Measurements from ENCODE around the gene CNTROB. TPM values are rescaled to one million over a fixed set of nuclear protein-coding genes. Genes with fewer than 3 reads are reported as not detected.
A peak's percentile ranks its signal among the peaks of the same experiment; 100 is the strongest.

CNTROB gene
- total RNA-seq (2014; rRNA removed; shearing (Covaris generic)): 21.0 and 23.9 TPM in 2 replicates
- 101 and 107 TPM in 2 replicates for polyA plus RNA-seq (2014; cell fraction: nucleus; rRNA removed)

- peak; percentile 99 for DNase-seq (ENCODE audit: extremely low read depth, low read depth)
These were observed at the start of gene CNTROB, which contains the start of gene TRAPPC1 for GRCh38 chr17:7931709-7932482. CNTROB (plus strand) TSS chr17:7932206; CDS start chr17:7933080, 874 bp downstream. TRAPPC1 (minus strand) TSS chr17:7931946; CDS start chr17:7931829, 117 bp downstream.

- DNase-seq (ENCODE audit: extremely low read depth, low read depth): no peak
These were observed 49.4 kb upstream of the CNTROB start for GRCh38 chr17:7882629-7883028.

- no peak for DNase-seq (ENCODE audit: extremely low read depth, low read depth)
These were observed 48.1 kb upstream of the CNTROB start for GRCh38 chr17:7883781-7884386.

GRCh38 chr17:7884581-7885366, 47.2 kb upstream of the CNTROB start:
- no peak for DNase-seq (ENCODE audit: extremely low read depth, low read depth)

- DNase-seq (ENCODE audit: extremely low read depth, low read depth): no peak
These were observed 46.4 kb upstream of the CNTROB start for GRCh38 chr17:7885367-7886226.

- DNase-seq (ENCODE audit: extremely low read depth, low read depth): no peak
These were observed 45.6 kb upstream of the CNTROB start for GRCh38 chr17:7886227-7887037.

- no peak for DNase-seq (ENCODE audit: extremely low read depth, low read depth)
These were observed 44.9 kb upstream of the CNTROB start for GRCh38 chr17:7887038-7887481.

- peak; percentile 96 for DNase-seq (ENCODE audit: extremely low read depth, low read depth)
These were observed 44.4 kb upstream of the CNTROB start for GRCh38 chr17:7887482-7888183.

GRCh38 chr17:7888184-7888920, 43.7 kb upstream of the CNTROB start, which contains the start of gene CHD3:
CHD3 (plus strand) TSS chr17:7888789; CDS start chr17:7889001, 212 bp downstream.
- DNase-seq (ENCODE audit: extremely low read depth, low read depth): no peak

- peak; percentile 88 for DNase-seq (ENCODE audit: extremely low read depth, low read depth)
These were observed 42.6 kb upstream of the CNTROB start for GRCh38 chr17:7889166-7889955.

GRCh38 chr17:7893187-7893880, 38.7 kb upstream of the CNTROB start:
- DNase-seq (ENCODE audit: extremely low read depth, low read depth): no peak

- no peak for DNase-seq (ENCODE audit: extremely low read depth, low read depth)
These were observed 37.8 kb upstream of the CNTROB start for GRCh38 chr17:7894226-7894625.

GRCh38 chr17:7894866-7895265, 37.1 kb upstream of the CNTROB start:
- no peak for DNase-seq (ENCODE audit: extremely low read depth, low read depth)

GRCh38 chr17:7897090-7897489, 34.9 kb upstream of the CNTROB start:
- no peak for DNase-seq (ENCODE audit: extremely low read depth, low read depth)

- DNase-seq (ENCODE audit: extremely low read depth, low read depth): no peak
These were observed 34.2 kb upstream of the CNTROB start for GRCh38 chr17:7897773-7898172.
